ENCODE data around the gene NPPA.
"Not testable (repeated sequence)": the region's sequence is repeated elsewhere in the genome, so short reads cannot be mapped to it uniquely, and the experiment has no call there.

The NPPA gene

DNA sequence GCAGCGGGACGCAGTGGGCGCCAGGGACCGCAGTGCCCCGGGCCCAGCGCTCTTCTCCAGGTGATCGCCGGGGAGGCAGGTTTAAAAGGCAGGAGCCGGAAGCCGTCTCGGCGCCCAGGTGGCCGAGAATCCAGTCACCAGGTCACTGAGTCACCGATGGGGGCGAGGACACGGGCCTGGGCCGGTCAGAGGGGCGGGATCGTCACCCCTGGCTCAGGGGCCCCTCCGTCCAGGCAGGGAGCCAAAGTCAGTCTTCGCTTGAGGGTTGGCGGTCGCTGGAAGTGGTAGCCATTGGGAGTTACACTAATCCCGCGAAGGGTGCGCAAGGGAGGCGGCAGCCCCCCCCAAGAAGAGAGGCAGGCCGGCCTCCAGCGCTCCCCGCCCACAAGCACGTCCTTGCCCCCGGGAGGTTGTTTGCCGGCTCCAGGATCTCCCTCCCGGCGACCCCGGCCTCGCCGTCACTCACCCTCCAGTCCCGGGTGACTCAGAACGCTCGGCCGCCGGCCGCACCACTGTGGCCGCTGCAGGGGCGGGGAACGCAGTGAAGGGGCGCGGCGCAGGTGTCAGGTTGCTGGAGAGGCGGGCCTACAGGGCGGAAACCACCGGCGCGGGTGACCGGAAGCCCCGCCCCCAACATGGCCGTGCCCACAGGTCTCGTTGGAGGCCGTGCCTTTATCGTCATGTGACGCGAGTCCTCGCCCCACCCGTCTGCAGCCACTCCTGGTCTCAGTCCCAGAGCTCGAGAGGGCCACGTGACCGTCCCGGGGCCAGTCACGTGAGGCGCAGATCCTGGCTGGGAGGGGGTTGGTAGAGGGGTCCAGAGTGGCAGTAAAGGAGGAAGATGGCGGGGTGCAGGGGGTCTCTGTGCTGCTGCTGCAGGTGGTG, 41.9 kb downstream of the NPPA start, which contains the start of the genes CLCN6 and MTHFR:
Gene CLCN6, plus strand, starts transcription at position 770 of the 885 bp plus-strand sequence. Its CDS starts 72 bp downstream, at position 842.
Gene MTHFR, minus strand, starts transcription at position 543 of the 885 bp plus-strand sequence. CDS start 2,848 bp downstream, outside the sequence.
- peak; percentile 99 for DNase-seq

DNA sequence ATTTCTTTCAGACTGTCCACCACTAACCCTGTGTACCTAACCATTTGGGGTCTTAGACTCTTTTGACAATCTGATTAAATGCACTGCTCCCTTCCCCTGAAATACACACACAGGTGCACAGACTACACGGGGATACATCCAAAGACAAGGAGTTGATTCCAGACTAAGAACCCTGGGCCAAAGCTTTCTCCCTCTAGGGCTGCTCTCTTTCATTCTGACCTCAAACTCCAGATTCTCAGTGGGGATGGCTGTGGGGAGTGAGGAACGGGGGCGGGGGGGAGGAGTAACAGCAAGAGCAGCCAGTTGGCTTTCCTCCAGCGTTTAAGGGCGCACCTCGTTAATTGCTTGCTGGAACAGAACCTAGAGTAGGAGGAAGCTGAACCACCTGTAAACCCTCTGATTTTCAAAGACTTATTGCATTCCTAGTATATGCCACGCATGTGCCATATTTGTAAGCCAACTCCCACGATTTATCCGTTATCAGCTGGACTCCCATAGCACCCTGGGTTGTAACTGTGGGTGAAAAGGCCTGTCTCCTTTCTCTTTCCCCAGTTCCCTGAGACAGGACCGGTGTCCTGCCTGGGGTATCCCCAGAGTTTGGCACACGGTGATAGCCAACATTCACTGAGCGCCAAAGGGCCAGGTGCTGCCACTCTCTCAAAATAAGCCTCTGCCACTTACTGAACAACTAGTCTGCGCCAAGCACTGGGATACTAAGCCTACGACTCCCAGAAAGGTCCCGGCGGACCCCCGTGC, 42.7 kb downstream of the NPPA start:
- DNase-seq = peak; percentile 59

DNA sequence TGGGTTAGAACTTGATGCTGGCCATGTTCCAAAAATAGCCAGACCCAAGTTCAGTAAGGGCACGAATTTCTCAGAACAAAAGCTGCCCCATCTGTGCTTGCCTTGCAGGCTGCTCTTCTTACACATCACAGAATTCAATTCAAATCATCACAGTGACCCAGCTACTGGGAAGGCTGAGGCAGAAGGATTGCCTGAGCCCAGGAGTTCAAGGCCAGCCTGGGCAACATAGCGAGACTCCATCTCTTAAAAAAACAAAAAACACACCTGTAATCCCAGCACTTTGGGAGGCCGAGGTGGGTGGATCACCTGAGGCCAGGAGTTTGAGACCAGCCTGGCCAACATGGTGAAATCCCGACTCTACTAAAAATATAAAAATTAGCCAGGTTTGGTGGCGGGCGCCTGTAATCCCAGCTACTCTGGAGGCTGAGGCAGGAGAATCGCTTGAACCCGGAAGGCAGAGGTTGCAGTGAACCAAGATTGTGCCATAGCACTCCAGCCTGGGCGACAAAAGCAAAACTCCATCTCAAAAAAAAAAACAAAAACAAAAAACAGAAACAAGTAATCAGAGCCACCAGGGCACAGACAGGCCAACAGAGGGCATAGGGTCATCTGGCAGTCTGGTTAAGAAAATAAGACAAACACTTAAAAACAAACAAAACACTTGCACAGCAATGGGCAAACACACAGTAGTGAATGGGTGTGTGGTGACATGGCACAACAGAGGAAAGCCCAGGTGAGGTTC, 43.5 kb downstream of the NPPA start:
- not testable (repeated sequence) for DNase-seq

DNA sequence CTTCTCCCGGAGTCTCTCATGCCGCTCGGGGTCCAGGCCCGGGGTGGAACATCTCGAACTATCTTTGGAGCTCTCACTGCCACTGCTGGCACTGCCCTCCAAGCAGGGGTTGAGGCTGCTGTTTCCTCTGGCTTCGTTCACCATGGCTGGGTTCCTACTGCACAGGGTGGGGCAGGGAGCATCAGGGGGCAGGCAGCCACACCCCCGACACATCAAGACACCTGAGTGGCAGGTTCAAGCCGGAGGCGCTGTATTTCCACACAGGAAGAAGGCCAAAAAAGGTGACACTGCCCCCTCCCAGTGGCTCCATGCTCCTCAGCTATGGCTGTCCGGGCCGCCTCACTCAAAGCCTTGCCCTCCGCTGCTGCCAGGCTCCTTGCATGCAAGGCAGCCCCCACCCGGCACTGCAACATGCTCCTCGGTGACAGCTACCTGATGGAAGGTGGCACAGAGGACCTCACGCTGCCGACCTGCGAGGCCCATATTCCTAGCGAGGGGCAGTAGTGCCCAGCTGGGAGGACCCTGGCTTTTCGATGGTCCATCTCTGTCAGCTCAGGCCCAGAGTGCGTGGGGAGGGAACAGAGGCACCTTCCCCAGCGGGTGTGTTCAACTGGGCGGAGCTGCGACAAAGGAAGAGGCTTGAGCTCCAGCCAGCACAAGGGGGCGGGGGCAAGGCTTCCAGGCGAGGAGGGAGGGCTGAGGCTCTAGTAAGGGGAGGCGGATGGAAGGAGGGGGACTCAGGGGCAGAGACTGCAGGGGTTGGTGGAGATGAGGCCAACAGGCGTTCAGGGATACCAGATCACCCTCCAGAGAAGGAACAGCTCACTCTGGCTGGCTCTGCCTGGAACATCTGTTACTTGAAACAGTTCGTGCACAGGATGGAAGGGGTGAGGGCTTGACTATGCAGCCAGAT, 44.4 kb downstream of the NPPA start:
- DNase-seq = peak; percentile 95

DNA sequence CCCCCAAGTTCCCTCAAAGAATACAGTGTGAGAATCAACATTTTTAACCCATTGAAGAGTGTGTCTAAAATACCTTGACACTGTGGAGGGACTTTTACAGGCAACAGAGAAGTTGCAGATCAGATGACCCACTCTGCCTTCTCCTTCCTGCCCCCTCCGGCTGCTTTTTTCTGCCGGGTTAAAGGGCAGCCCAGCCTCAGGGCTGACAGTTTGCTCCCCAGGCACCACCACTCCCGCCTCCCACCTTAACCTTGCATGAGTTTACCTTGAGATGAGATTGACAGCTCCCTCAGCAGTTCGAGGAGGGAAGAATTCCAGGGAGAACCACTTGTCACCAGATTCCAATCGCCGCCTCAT, 45.0 kb downstream of the NPPA start:
- peak; percentile 33 for DNase-seq

DNA sequence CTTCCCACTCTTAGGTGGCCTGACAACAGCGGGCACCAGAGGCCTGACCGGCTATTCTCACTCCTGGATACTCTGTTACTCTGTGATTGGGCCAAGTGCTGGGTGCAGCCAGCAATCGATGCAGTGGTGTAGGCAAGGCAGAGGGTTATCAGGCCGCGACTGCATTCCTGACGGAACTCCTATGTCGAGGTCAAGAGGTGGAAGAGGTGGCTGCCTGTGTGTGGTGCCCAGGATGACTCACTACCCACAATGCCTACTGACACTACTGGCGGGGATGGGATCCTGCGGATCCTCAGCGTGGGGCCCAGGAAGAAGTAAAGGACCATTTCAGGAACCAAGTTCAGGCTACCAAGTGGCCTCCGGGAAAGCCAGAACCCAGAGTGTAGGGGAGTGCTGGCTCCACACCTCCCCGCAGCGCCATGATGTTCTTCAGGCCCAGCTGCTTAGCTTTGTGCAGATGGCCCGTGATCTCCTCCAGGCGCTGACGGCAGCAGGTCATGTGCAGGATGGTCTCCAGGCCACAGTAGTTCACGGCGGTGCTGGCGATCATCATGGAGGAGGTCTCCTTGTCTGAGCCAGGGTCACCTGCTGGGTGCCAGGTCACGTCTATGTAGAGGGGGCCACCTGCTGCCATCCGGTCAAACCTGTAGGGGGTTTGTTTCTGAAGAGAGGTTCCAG, 46.7 kb downstream of the NPPA start:
- no peak for DNase-seq

DNA sequence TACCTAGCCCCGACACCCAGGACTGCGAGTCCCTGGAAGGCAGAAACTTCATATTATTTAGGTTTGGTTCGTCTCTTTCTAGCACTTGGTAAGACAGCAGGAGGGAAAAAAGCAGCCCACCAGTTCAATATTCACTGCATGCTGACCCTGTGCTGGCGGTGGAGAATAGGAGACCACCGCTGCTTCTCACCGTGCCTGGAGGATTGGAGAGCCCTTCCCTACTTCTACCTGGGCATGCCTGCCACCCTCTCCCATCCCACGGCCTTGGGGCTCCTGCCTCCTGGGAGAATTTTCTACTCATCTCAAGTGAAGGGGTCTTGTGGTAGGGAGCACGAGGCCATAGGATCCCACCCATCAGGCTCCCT, 47.2 kb downstream of the NPPA start:
- DNase-seq = no peak

DNA sequence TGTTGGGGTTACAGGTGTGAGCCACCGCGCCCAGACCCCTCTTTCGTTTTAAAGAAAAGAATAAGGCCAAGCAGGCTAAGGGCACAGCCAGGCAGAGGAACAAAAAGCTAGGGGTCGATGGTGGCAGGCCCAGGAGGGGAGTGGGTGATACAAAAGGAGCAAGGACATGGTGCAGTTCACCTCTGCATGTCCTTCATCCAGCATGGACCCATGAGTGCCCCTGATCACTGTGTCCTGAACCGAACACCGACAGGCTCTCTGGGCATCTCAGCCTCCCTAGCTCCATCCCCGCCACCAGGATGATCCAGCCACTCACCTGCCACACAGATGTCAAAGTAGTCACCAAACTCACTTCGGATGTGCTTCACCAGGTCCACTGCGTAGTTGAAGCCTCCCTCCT, 47.7 kb downstream of the NPPA start:
- no peak for DNase-seq

DNA sequence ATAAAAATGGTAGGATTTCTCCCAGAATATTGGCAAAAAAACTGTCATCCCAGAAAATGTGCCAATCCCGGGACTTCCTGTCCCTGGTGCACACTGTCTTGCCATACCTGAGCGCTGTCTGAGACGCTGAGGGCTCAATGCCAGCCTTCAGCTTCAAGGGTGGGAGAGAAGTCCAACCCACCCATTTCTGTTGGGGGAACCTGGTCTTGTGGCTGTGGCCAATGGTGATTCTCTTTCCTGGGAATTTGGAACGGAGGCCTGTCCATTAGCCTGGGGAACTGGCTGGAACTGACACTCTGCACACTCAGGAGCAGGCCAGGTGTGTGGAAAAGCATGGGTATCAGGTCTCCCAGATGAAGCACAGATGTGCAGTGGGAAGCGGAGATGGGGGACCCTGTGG, 48.5 kb downstream of the NPPA start:
- no peak for DNase-seq

DNA sequence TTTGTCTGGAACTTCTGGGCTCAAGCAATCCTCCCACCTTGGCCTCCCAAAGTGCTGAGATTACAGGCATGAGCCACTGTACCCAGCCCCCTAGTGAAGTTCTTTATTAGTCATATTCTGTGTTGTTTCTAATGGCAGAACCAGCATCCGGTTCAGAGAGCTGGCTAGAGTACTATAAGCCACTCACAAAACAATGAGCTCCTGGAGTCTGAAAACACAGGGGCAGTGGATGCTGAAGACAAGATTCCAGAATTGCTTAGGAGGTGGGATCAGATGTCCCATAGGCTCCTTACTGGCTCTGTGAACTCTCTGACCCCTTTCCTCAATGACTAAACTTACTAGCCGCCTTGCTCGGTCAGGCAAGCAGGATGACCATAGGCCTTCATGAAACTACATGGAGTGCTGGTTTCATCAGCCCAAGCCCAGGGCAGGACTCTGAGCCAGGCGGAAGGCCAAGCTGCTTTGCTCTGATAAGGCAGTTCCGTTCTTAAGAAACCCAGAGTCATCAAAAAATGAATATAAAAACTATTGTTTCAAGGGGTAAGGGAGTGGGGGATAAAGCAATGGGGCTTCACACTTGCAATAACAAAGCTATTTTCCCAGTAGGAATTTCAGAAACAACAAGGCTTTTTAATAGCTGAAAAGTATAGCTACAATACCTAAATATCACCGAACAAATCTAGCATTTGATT, 49.9 kb downstream of the NPPA start:
- DNase-seq = peak; percentile 52

DNA sequence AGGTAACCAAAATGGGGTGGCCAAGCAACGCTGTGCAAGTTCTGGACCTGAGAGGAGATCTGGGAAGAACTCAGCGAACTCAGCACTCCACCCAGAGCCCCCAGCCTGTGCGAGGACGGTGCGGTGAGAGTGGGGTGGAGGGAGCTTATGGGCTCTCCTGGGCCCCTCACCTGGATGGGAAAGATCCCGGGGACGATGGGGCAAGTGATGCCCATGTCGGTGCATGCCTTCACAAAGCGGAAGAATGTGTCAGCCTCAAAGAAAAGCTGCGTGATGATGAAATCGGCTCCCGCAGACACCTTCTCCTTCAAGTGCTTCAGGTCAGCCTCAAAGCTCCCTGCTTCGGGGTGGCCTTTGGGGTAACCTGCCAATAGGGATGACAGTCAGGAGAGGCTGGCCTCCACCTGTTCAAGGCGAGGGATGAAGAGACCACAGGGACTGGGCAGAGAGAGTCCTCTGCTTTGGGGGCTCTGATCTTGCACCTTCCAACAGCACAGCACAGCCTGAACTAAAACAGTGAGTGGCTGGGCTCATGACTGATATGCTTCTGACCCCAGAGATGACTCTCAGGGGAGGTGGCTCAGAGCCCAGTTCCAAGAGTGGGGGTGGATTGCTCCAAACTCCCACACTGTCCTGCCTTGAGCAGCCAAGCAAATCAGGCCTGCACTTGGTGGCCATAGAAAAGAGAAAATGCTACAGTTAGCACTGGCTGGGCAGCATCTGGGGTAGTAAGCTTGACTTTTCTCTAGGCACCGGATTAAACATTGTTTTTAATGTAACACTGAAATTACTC, 51.4 kb downstream of the NPPA start:
- no peak for DNase-seq
